Measurements from ENCODE around the gene LGR5.

LGR5 gene

DNA sequence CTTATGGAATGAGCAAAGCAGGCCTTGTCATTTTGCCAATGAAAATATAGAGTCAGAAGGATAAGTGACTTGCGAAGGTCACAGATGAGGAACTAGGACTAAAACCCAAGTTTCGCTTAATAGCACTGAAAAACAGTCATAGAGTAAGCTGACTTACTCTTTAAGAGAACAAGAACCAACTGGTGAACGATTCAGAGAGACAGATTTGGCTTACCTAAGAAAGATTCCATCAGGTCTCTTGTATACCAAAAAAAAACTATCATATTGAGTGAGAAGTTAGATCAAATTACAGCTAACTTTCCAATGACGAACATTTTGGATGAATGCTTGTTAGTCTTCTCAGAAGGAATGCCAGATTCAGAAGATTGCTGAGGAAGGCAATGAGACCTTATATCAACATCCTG lies 149.9 kb downstream of the LGR5 start:
- H3K4me3 ChIP-seq (ENCODE audit: low read length): no peak overlapping the region
- DNase-seq (ENCODE audit: low read depth): no peak
- TF ChIP-seq, protein P1, sequence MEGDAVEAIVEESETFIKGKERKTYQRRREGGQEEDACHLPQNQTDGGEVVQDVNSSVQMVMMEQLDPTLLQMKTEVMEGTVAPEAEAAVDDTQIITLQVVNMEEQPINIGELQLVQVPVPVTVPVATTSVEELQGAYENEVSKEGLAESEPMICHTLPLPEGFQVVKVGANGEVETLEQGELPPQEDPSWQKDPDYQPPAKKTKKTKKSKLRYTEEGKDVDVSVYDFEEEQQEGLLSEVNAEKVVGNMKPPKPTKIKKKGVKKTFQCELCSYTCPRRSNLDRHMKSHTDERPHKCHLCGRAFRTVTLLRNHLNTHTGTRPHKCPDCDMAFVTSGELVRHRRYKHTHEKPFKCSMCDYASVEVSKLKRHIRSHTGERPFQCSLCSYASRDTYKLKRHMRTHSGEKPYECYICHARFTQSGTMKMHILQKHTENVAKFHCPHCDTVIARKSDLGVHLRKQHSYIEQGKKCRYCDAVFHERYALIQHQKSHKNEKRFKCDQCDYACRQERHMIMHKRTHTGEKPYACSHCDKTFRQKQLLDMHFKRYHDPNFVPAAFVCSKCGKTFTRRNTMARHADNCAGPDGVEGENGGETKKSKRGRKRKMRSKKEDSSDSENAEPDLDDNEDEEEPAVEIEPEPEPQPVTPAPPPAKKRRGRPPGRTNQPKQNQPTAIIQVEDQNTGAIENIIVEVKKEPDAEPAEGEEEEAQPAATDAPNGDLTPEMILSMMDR (conservative IDR thresholded peaks at IDR 0.05; ENCODE audit: low read depth, low read length): no peak

DNA sequence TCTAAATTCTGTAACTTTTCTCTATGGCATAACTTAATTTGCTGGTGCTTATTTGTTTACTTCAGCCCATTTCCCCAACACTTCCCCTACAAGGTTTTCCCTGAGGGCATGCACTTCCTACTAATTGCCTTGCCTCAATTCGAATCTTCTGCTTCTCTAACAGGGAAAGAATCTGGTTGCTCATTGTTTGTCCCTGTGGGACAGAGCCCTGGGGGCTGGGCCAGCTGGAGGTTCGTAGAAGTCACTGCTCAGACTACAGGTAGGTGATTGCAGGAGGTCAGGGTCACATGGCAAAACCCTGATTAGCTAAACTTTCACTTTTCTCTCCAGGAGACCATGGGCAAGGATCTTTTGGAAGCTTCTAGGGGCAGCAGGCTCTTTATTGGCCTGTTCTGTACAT lies 152.0 kb downstream of the LGR5 start:
- TF ChIP-seq, protein P1 (conservative IDR thresholded peaks at IDR 0.05; ENCODE audit: low read depth, low read length): no peak
- no peak for DNase-seq (ENCODE audit: low read depth)
- no peak overlapping the region for H3K4me3 ChIP-seq (ENCODE audit: low read length)

DNA sequence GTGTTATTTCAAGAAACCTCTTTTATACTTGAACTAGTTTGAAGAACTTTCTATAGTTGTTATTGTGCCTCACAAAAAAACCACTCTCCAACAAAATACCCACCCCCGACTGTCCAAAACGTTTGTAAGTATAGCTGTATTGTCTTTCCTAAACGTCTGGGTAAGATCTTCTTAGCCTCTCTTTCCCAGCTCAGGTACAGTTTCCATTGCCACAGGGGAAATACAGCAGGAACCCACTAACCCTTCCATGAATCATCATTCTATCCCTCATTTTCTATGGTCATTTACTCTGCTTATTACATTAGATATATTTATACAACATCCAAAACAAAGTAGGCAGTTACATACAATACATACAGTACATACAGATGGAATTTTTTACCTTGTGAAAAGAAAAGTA lies 153.2 kb downstream of the LGR5 start:
- no peak for DNase-seq (ENCODE audit: low read depth)
- TF ChIP-seq, protein P1 (conservative IDR thresholded peaks at IDR 0.05; ENCODE audit: low read depth, low read length): no peak
- H3K4me3 ChIP-seq (ENCODE audit: low read length): no peak overlapping the region

DNA sequence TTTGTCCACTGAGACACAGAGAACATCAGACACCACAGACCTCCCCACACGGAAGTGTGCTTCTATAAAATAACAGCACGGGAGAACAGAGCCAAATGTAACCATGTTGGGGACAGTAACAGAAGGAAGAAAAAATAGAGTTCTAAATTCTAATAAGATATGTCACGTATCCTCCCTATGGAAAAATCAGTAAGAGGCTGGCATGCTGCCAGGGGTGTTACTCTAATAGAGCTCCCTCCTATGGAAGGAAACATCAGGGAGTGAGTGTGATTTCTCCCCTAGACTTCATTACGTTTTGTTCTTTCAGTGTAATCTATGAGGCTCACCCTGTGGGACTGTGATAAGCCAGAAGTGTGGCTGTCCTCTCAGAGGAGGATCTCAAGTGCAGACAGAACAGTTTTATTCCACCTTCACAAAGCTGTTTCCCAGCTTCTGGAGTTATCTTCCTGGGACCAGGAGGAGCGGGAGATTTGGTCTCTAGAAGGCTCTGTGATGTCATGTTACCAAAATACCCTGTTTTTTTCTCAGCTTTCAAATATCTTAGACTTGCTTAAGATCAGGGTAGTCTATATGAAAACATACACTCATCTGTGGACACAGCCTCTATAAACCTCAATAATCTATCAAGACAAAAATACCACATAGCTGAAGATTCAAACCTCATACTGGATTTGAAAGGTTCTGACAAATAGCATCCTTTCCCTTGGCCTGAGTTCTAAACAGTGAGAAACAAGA lies 154.8 kb downstream of the LGR5 start:
- H3K4me3 ChIP-seq (ENCODE audit: low read length): no peak overlapping the region
- TF ChIP-seq, protein P1 (conservative IDR thresholded peaks at IDR 0.05; ENCODE audit: low read depth, low read length): no peak

DNA sequence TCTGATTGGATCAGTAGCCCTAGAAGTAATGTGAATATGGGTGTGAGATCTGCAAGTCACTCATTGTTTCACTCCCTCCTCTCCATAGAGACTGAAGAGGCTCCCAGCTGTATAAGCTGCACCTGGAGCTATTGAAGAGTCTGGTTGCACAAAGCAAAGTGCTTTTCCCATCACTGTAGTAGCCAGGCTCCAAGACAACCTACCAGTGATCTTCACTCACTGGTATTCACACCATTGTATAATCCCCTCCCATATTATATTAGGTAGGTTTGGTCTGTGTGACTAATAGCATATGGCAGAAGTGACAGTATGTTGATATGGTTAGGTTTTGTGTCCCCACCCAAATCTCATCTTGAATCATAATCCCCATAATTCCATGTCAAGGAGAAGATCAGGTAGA lies 159.6 kb downstream of the LGR5 start:
- no peak overlapping the region for H3K4me3 ChIP-seq (ENCODE audit: low read length)
- no peak for DNase-seq (ENCODE audit: low read depth)
- TF ChIP-seq, protein P1 (conservative IDR thresholded peaks at IDR 0.05; ENCODE audit: low read depth, low read length): no peak

More for the DNA sequence above, 154.8 kb downstream of the LGR5 start:
- DNase-seq (ENCODE audit: low read depth): no peak

DNA sequence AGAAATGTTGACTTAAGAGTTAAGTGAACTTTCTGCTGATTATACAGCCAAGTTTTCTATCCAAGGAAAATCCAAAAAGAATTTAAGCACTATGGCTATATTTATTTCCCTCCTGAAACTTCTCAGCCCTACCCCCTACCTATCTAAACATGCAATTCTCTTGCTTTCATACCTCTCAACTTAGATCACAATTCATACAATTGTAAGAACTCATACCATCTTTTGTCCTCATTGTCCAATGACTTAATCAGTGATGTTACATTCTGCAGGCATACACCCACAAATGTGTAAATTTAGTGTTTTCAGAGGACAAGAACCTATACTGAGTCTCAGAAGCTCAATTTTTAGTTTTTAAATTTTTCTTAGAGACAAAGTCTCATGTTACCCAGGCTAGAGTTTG lies 161.9 kb downstream of the LGR5 start:
- DNase-seq (ENCODE audit: low read depth): no peak
- H3K4me3 ChIP-seq (ENCODE audit: low read length): no peak overlapping the region
- TF ChIP-seq, protein P1 (conservative IDR thresholded peaks at IDR 0.05; ENCODE audit: low read depth, low read length): no peak
